COR-L47 (cell line): ENCODE measurements around the gene SCRN1.
A peak's percentile ranks its signal among the peaks of the same experiment; 100 is the strongest.
"Not testable (repeated sequence)": the region's sequence is repeated elsewhere in the genome, so short reads cannot be mapped to it uniquely, and the experiment has no call there.

ENCODE experiments used
- DNase-seq: peaks from one replicate; lab custom pipeline; 2025; lab: John Stamatoyannopoulos, UW

Gene SCRN1

GRCh38 chr7:29926216-29926615 lies 63.4 kb downstream of the SCRN1 start:
- no peak for DNase-seq

- no peak for DNase-seq
Measured at GRCh38 chr7:29924684-29925083, 64.9 kb downstream of the SCRN1 start.

- no peak for DNase-seq
Measured at GRCh38 chr7:29924006-29924405, 65.6 kb downstream of the SCRN1 start.

GRCh38 chr7:29922921-29923700 lies 66.5 kb downstream of the SCRN1 start:
- DNase-seq = no peak

GRCh38 chr7:29921404-29922010 lies 68.1 kb downstream of the SCRN1 start:
- peak; percentile 47 for DNase-seq

GRCh38 chr7:29920491-29920890 lies 69.1 kb downstream of the SCRN1 start:
- no peak for DNase-seq

GRCh38 chr7:29919790-29920189 lies 69.8 kb downstream of the SCRN1 start:
- no peak for DNase-seq

GRCh38 chr7:29918850-29919249 lies 70.8 kb downstream of the SCRN1 start:
- DNase-seq = no peak

- no peak for DNase-seq
Measured at GRCh38 chr7:29917641-29918040, 72.0 kb downstream of the SCRN1 start.

GRCh38 chr7:29915481-29916215 lies 74.0 kb downstream of the SCRN1 start:
- DNase-seq = no peak

GRCh38 chr7:29914180-29914579 lies 75.4 kb downstream of the SCRN1 start:
- DNase-seq = no peak

- no peak for DNase-seq
Measured at GRCh38 chr7:29906200-29907022, 83.2 kb downstream of the SCRN1 start.

- no peak for DNase-seq
Measured at GRCh38 chr7:29900745-29901144, 88.9 kb downstream of the SCRN1 start.

- no peak for DNase-seq
Measured at GRCh38 chr7:29898301-29898700, 91.3 kb downstream of the SCRN1 start.

- DNase-seq = no peak
Measured at GRCh38 chr7:29896685-29897411, 92.8 kb downstream of the SCRN1 start.

- DNase-seq = no peak
Measured at GRCh38 chr7:29895559-29895958, 94.0 kb downstream of the SCRN1 start.

- DNase-seq = no peak
Measured at GRCh38 chr7:29894256-29894655, 95.3 kb downstream of the SCRN1 start.

GRCh38 chr7:29893351-29893965 lies 96.1 kb downstream of the SCRN1 start:
- no peak for DNase-seq

GRCh38 chr7:29892231-29892630 lies 97.4 kb downstream of the SCRN1 start:
- no peak for DNase-seq

GRCh38 chr7:29891766-29892165 lies 97.8 kb downstream of the SCRN1 start:
- DNase-seq = no peak

- DNase-seq = not testable (repeated sequence)
Measured at GRCh38 chr7:29890786-29891185, 98.8 kb downstream of the SCRN1 start.
